ENCODE measurements around the gene PPP1R10.
"Not testable (repeated sequence)": the region's sequence is repeated elsewhere in the genome, so short reads cannot be mapped to it uniquely, and the experiment has no call there.

Gene PPP1R10

DNA sequence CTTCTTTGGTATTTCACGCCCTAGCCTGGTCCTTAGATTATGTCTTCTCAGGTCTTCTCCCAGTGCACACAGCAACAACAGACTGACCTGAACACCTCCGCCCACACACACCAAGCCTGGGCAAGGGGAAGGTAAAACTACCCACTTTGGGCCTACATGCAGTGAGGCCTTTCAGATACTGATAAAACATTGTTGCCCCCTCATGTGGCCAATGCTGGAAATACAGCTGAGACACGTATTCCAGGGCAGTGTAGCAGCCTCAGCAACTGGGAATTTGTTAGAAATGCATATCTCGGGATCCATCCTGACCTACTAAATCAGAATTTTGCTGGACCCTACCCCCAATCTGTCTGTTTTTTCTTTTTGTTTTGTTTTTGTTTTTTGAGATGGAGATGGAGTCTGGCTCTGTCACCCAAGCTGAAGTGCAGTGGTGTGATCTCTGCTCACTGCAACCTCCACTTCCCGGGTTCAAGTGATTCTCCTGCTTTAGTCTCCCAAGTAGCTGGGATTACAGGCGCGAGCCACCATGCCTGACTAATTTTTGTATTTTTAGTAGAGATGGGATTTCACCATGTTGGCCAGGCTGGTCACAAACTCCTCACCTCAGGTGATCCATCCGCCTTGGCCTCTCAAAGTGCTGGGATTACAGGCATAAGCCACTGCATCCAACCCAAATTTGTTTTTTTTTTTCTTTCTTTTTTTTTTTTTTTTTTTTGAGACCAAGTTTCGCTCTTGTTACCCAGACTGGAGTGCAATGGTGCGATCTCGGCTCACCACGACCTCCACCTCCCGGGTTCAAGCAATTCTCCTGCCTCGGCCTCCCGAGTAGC is 19.5 kb downstream of the PPP1R10 start:
- H3K27me3 ChIP-seq (ENCODE audit: low read length): not testable (repeated sequence)

GRCh38 chr6:30592287-30592686 is 24.8 kb downstream of the PPP1R10 start:
- H3K36me3 ChIP-seq (ENCODE audit: low read length): peaks cover 23% of the 10 kb centered on the region
- no peak overlapping the region for H3K4me2 ChIP-seq (ENCODE audit: low read depth, low read length, poor library complexity, severe bottlenecking)
- H2AFZ ChIP-seq (ENCODE audit: low read depth, low read length, severe bottlenecking): no peak overlapping the region
- no peaks in the 10 kb centered on the region for H3K9me3 ChIP-seq (ENCODE audit: insufficient read depth, low read length)
- H3K9ac ChIP-seq (ENCODE audit: low read length): no peak overlapping the region
- H3K27ac ChIP-seq (ENCODE audit: low read depth, low read length): no peak overlapping the region
- H3K4me3 ChIP-seq (ENCODE audit: insufficient read depth, low read length, poor library complexity, severe bottlenecking): no peak overlapping the region
- no peaks in the 10 kb centered on the region for H3K27me3 ChIP-seq (ENCODE audit: low read length)
- TF ChIP-seq EZH2phosphoT487 (conservative IDR thresholded peaks at IDR 0.05; ENCODE audit: low read length): no peak
- TF ChIP-seq, protein P1, sequence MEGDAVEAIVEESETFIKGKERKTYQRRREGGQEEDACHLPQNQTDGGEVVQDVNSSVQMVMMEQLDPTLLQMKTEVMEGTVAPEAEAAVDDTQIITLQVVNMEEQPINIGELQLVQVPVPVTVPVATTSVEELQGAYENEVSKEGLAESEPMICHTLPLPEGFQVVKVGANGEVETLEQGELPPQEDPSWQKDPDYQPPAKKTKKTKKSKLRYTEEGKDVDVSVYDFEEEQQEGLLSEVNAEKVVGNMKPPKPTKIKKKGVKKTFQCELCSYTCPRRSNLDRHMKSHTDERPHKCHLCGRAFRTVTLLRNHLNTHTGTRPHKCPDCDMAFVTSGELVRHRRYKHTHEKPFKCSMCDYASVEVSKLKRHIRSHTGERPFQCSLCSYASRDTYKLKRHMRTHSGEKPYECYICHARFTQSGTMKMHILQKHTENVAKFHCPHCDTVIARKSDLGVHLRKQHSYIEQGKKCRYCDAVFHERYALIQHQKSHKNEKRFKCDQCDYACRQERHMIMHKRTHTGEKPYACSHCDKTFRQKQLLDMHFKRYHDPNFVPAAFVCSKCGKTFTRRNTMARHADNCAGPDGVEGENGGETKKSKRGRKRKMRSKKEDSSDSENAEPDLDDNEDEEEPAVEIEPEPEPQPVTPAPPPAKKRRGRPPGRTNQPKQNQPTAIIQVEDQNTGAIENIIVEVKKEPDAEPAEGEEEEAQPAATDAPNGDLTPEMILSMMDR (IDR thresholded peaks at IDR 0.05; ENCODE audit: insufficient read depth, low read length, poor library complexity, severe bottlenecking): no peak
- peaks cover 19% of the 10 kb centered on the region for H3F3A ChIP-seq (ENCODE audit: insufficient read depth)
- 0 out of 2 replicates have a peak, but pooled peaks cover 9% of the 10 kb centered on the region for H3K79me2 ChIP-seq (ENCODE audit: insufficient read depth, low read length)
- H3K9me2 ChIP-seq (replicated peaks; ENCODE audit: insufficient read depth, low read length): no peaks in the 10 kb centered on the region
- H4K20me1 ChIP-seq (ENCODE audit: low read depth, low read length): no peaks in the 10 kb centered on the region; the same call in 1 of the 2 replicates

More for the DNA sequence above, 19.5 kb downstream of the PPP1R10 start:
- H3K79me2 ChIP-seq (ENCODE audit: insufficient read depth, low read length); H3K27ac ChIP-seq (ENCODE audit: low read depth, low read length); H3K9me3 ChIP-seq (ENCODE audit: insufficient read depth, low read length); H2AFZ ChIP-seq (ENCODE audit: low read depth, low read length, severe bottlenecking); H3K9ac ChIP-seq (ENCODE audit: low read length); H3K4me3 ChIP-seq (ENCODE audit: insufficient read depth, low read length, poor library complexity, severe bottlenecking); H3K9me2 ChIP-seq (replicated peaks; ENCODE audit: insufficient read depth, low read length); H3K4me2 ChIP-seq (ENCODE audit: low read depth, low read length, poor library complexity, severe bottlenecking); H4K20me1 ChIP-seq (ENCODE audit: low read depth, low read length): not testable (repeated sequence)
- Histone ChIP-seq H3K36me3 (ENCODE audit: low read length) (peaks cover 12% of the 10 kb centered on the region; the same call in 1 of the 2 replicates), H3F3A (ENCODE audit: insufficient read depth) (peaks cover 43% of the 10 kb centered on the region)
- TF ChIP-seq, protein P1 (IDR thresholded peaks at IDR 0.05; ENCODE audit: insufficient read depth, low read length, poor library complexity, severe bottlenecking): peak; percentile 89

DNA sequence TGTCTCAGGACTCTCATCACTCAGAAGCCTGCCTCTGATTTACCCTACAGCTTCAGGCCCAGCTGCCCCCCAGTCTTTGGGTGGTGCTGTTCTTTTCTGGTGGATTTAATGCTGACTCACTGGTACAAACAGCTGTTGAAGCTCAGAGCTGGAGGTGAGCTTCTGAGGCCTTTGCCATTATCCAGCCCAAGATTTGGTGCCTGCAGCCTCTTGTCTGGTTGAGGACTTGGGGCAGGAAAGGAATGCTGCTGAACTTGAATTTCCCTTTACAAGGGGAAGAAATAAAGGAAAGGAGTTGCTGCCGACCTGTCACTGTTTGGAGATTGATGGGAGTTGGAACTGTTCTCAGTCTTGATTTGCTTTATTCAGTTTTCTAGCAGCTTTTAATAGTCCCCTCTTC is 26.0 kb downstream of the PPP1R10 start:
- TF ChIP-seq EZH2phosphoT487 (conservative IDR thresholded peaks at IDR 0.05; ENCODE audit: low read length): no peak
- TF ChIP-seq, protein P1 (IDR thresholded peaks at IDR 0.05; ENCODE audit: insufficient read depth, low read length, poor library complexity, severe bottlenecking): no peak
- H3K9me3 ChIP-seq (ENCODE audit: insufficient read depth, low read length): no peaks in the 10 kb centered on the region
- no peak overlapping the region for H3K4me3 ChIP-seq (ENCODE audit: insufficient read depth, low read length, poor library complexity, severe bottlenecking)
- H3K9me2 ChIP-seq (replicated peaks; ENCODE audit: insufficient read depth, low read length): no peaks in the 10 kb centered on the region
- peaks cover 31% of the 10 kb centered on the region for H3K36me3 ChIP-seq (ENCODE audit: low read length)
- no peak overlapping the region for H3K4me2 ChIP-seq (ENCODE audit: low read depth, low read length, poor library complexity, severe bottlenecking)
- H3F3A ChIP-seq (ENCODE audit: insufficient read depth): peaks cover 15% of the 10 kb centered on the region
- H3K27me3 ChIP-seq (ENCODE audit: low read length): no peaks in the 10 kb centered on the region
- H3K9ac ChIP-seq (ENCODE audit: low read length): no peak overlapping the region
- H2AFZ ChIP-seq (ENCODE audit: low read depth, low read length, severe bottlenecking): no peak overlapping the region
- H4K20me1 ChIP-seq (ENCODE audit: low read depth, low read length): no peaks in the 10 kb centered on the region; the same call in 1 of the 2 replicates
- H3K79me2 ChIP-seq (ENCODE audit: insufficient read depth, low read length): 0 out of 2 replicates have a peak, but pooled peaks cover 9% of the 10 kb centered on the region
- no peak overlapping the region for H3K27ac ChIP-seq (ENCODE audit: low read depth, low read length)
